HEK293 (cell line): ENCODE results near the gene SPAG8.

Experiments
- CTCF ChIA-PET: fragments of 350-600 bp; formaldehyde crosslinking; extraction: SDS; loops from one replicate; lab custom pipeline; 2021; ENCODE audit warnings: antibody characterized with exemption; lab: Yijun Ruan, JAX
- POLR2A ChIA-PET: fragments of 300-600 bp; formaldehyde crosslinking; extraction: SDS; loops from one replicate; lab custom pipeline; 2020; ENCODE audit warnings: antibody characterized with exemption, inconsistent platforms; lab: Yijun Ruan, JAX
- H3K27ac ChIP-seq: fragments of 200-500 bp; sonication (Bioruptor generic); 2 replicates; pipeline ENCODE4 v1.5.1; 2014; ENCODE audit warnings: low read depth, low read length, control low read depth, inconsistent platforms; ENCODE audit errors: extremely low read depth
- H3K36me3 ChIP-seq, 2 experiments: fragments of 200-500 bp in 1 of 2; sonication (Bioruptor generic) in 1 of 2; 1 replicate in 1 of 2; 2 replicates in 1 of 2; pipeline ENCODE4 v1.5.1; 2014 to 2017; ENCODE audit warnings: inconsistent platforms in 2 of 2, low read length in 2 of 2; ENCODE audit not compliant: control insufficient read depth in 2 of 2, insufficient read depth in 1 of 2
- H3K4me1 ChIP-seq: fragments of 200-500 bp; sonication (Bioruptor generic); 2 replicates; pipeline ENCODE4 v1.5.1; 2014; ENCODE audit warnings: mild to moderate bottlenecking, low read length, inconsistent platforms; ENCODE audit not compliant: control insufficient read depth, insufficient read depth
- H3K4me3 ChIP-seq: 2 replicates; pipeline ENCODE4 v1.5.1; 2011; ENCODE audit warnings: low read depth, mild to moderate bottlenecking, control low read depth, low read length, moderate library complexity
- H3K9me3 ChIP-seq: fragments of 200-500 bp; sonication (Bioruptor generic); 2 replicates; pipeline ENCODE4 v1.5.1; 2014; ENCODE audit warnings: low read depth, low read length, inconsistent platforms; ENCODE audit not compliant: control insufficient read depth, insufficient read depth
- EGR2 ChIP-seq: fragments of 450-650 bp; formaldehyde crosslinking; IDR thresholded peaks from 2 replicates; pipeline ENCODE4 v1.5.1; 2016; ENCODE audit warnings: low read depth, missing biosample characterization, missing genetic modification characterization
- FEZF1 ChIP-seq: fragments of 450-650 bp; formaldehyde crosslinking; IDR thresholded peaks from 2 replicates; pipeline ENCODE4 v1.5.1; 2016; ENCODE audit warnings: missing biosample characterization, missing genetic modification characterization
- GLIS1 ChIP-seq: fragments of 450-650 bp; formaldehyde crosslinking; IDR thresholded peaks from 2 replicates; pipeline ENCODE4 v1.5.1; 2016; ENCODE audit warnings: missing biosample characterization, missing genetic modification characterization
- IKZF3 ChIP-seq: fragments of 450-650 bp; IDR thresholded peaks from 2 replicates; pipeline ENCODE4 v1.5.0; 2018; ENCODE audit warnings: missing biosample characterization, mild to moderate bottlenecking, missing genetic modification characterization, moderate library complexity
- KLF8 ChIP-seq: fragments of 450-650 bp; formaldehyde crosslinking; IDR thresholded peaks from 2 replicates; pipeline ENCODE4 v1.5.1; 2016; ENCODE audit warnings: missing biosample characterization, missing genetic modification characterization
- OSR2 ChIP-seq: fragments of 450-650 bp; formaldehyde crosslinking; IDR thresholded peaks from 2 replicates; pipeline ENCODE4 v1.5.1; 2016; ENCODE audit warnings: missing biosample characterization, missing genetic modification characterization
- REPIN1 ChIP-seq: fragments of 450-650 bp; formaldehyde crosslinking; IDR thresholded peaks from 2 replicates; pipeline ENCODE4 v1.5.1; 2017; ENCODE audit warnings: missing biosample characterization, missing genetic modification characterization, low read depth
- SP7 ChIP-seq: fragments of 450-650 bp; formaldehyde crosslinking; IDR thresholded peaks from 2 replicates; pipeline ENCODE4 v1.5.1; 2016; ENCODE audit warnings: missing biosample characterization, missing genetic modification characterization
- TRIM28 ChIP-seq: IDR thresholded peaks from 2 replicates; pipeline ENCODE4 v1.6.1; 2011; ENCODE audit warnings: low read length, control low read depth, borderline replicate concordance
- WT1 ChIP-seq: fragments of 450-650 bp; formaldehyde crosslinking; IDR thresholded peaks from 2 replicates; pipeline ENCODE4 v1.5.1; 2016; ENCODE audit warnings: missing biosample characterization, missing genetic modification characterization
- ZIC2 ChIP-seq: fragments of 450-650 bp; formaldehyde crosslinking; IDR thresholded peaks from 2 replicates; pipeline ENCODE4 v1.5.1; 2016; ENCODE audit warnings: missing biosample characterization, missing genetic modification characterization
- ZNF10 ChIP-seq: fragments of 450-650 bp; formaldehyde crosslinking; IDR thresholded peaks from 2 replicates; pipeline ENCODE4 v1.5.1; 2017; ENCODE audit warnings: missing biosample characterization, missing genetic modification characterization
- ZNF202 ChIP-seq: fragments of 450-650 bp; formaldehyde crosslinking; IDR thresholded peaks from 2 replicates; pipeline ENCODE4 v1.5.1; 2016; ENCODE audit warnings: missing biosample characterization, missing genetic modification characterization, borderline replicate concordance
- ZNF341 ChIP-seq: fragments of 450-650 bp; formaldehyde crosslinking; IDR thresholded peaks from 2 replicates; pipeline ENCODE4; 2016; ENCODE audit warnings: low read depth, missing biosample characterization, missing genetic modification characterization
- ZNF416 ChIP-seq: fragments of 450-650 bp; formaldehyde crosslinking; IDR thresholded peaks from 2 replicates; pipeline ENCODE4 v1.5.1; 2016; ENCODE audit warnings: missing biosample characterization, missing genetic modification characterization
- ZNF600 ChIP-seq: fragments of 450-650 bp; formaldehyde crosslinking; IDR thresholded peaks from 2 replicates; pipeline ENCODE4 v1.5.1; 2016; ENCODE audit warnings: missing biosample characterization, missing genetic modification characterization
- ZNF629 ChIP-seq: fragments of 450-650 bp; formaldehyde crosslinking; IDR thresholded peaks from 2 replicates; pipeline ENCODE4 v1.5.1; 2017; ENCODE audit warnings: missing biosample characterization, missing genetic modification characterization
- ZNF701 ChIP-seq: fragments of 450-650 bp; formaldehyde crosslinking; IDR thresholded peaks from 2 replicates; pipeline ENCODE4 v1.5.1; 2016; ENCODE audit warnings: missing biosample characterization, missing genetic modification characterization
- ZNF837 ChIP-seq: fragments of 450-650 bp; formaldehyde crosslinking; IDR thresholded peaks from 2 replicates; pipeline ENCODE4 v1.5.1; 2016; ENCODE audit warnings: missing biosample characterization, missing genetic modification characterization
- ZXDB ChIP-seq: fragments of 450-650 bp; formaldehyde crosslinking; IDR thresholded peaks from 2 replicates; pipeline ENCODE4 v1.5.1; 2016; ENCODE audit warnings: missing biosample characterization, missing genetic modification characterization
- TF ChIP-seq, protein P1 (sequence below): fragments of 450-650 bp; formaldehyde crosslinking; IDR thresholded peaks from 2 replicates; pipeline ENCODE4 v1.5.1; 2016; ENCODE audit warnings: missing biosample characterization, missing genetic modification characterization
- TF ChIP-seq, protein P2 (sequence below): fragments of 450-650 bp; formaldehyde crosslinking; IDR thresholded peaks from 2 replicates; pipeline ENCODE4 v1.5.1; 2016; ENCODE audit warnings: missing biosample characterization, missing genetic modification characterization, low read depth
- TF ChIP-seq, protein P3 (sequence below): fragments of 450-650 bp; formaldehyde crosslinking; IDR thresholded peaks from 2 replicates; pipeline ENCODE4 v1.5.1; 2017; ENCODE audit warnings: missing biosample characterization, missing genetic modification characterization
- TF ChIP-seq, protein P4 (sequence below): fragments of 450-650 bp; formaldehyde crosslinking; IDR thresholded peaks from 2 replicates; pipeline ENCODE4 v1.5.1; 2017; ENCODE audit warnings: missing biosample characterization, missing genetic modification characterization
- TF ChIP-seq, protein P5 (sequence below): fragments of 450-650 bp; formaldehyde crosslinking; IDR thresholded peaks from 2 replicates; pipeline ENCODE4 v1.5.1; 2016; ENCODE audit warnings: missing biosample characterization, missing genetic modification characterization

Gene SPAG8

DNA sequence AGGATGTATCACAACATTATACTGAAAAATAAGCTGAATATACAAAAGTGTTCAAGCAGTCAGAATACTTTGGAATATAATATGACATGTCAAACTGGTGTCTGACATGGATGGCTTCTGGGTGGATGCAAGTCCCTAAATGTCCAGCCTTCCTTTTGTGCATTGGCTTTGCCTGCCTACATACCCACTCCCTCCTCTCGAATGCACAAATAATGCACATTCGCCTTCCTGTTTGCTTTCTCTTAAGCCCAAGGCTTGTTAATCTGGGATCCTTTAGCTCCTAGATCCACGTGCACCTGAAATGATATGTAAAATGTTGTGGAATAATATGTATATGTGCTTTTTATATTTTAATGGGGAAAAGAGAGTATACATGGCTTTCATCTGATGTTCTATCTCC, 33.6 kb downstream of the SPAG8 start:
- POLR2A ChIA-PET, result no interaction called here
- TF ChIP-seq ZNF341 (tag by site-specific recombination) (peak; percentile 75), ZNF837 (no peak)
- no peaks in the 10 kb centered on the region for H3K9me3 ChIP-seq
- no peak overlapping the region for H3K27ac ChIP-seq
- no peak overlapping the region for H3K4me3 ChIP-seq
- H3K4me1 ChIP-seq, result peaks cover 2% of the 10 kb centered on the region; the same call in 1 of the 2 replicates
- CTCF ChIA-PET, result interaction anchor here (0.8 to 6.3 kb wide), 3 partner anchors 10 to 230 kb away, joined by 3 to 65 read pairs (median 4); no protein-coding TSS in a partner anchor
- H3K36me3 ChIP-seq, result peaks cover 3 to 10% of the 10 kb centered on the region in 2 experiments; a peak in 2 of 3 replicates

DNA sequence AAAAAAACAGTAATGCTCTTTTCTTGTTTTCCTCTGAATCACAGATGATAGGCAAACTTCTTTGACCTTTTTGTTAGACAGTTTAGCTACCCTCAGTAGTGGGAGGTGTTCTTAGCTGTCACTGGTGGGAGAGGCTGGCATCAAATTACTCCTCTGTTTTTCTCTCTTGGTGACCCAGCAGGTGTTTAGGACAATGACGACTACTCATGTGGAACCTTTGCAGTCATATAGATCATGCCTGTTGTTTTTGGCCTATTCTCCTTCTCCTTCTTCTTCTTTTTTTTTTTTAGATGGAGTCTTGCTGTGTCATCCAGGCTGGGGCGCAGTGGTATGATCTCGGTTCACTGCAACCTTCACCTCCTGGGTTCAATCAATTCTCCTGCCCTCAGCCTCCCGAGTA, 36.0 kb downstream of the SPAG8 start:
- ChIA-PET CTCF (interaction anchor here (0.6 to 6.3 kb wide), 8 partner anchors 13 to 1107 kb away, joined by 3 to 65 read pairs (median 4); no protein-coding TSS in a partner anchor), POLR2A (no interaction called here)
- Histone ChIP-seq H3K9me3 (no peaks in the 10 kb centered on the region), H3K36me3 (peaks cover 0 to 6% of the 10 kb centered on the region in 2 experiments; a peak in 1 of 3 replicates), H3K4me3 (no peak overlapping the region), H3K27ac (no peak overlapping the region), H3K4me1 (peaks cover 12% of the 10 kb centered on the region)
- TF ChIP-seq ZNF202 (tag by site-specific recombination), result no peak
- TF ChIP-seq, protein P1, sequence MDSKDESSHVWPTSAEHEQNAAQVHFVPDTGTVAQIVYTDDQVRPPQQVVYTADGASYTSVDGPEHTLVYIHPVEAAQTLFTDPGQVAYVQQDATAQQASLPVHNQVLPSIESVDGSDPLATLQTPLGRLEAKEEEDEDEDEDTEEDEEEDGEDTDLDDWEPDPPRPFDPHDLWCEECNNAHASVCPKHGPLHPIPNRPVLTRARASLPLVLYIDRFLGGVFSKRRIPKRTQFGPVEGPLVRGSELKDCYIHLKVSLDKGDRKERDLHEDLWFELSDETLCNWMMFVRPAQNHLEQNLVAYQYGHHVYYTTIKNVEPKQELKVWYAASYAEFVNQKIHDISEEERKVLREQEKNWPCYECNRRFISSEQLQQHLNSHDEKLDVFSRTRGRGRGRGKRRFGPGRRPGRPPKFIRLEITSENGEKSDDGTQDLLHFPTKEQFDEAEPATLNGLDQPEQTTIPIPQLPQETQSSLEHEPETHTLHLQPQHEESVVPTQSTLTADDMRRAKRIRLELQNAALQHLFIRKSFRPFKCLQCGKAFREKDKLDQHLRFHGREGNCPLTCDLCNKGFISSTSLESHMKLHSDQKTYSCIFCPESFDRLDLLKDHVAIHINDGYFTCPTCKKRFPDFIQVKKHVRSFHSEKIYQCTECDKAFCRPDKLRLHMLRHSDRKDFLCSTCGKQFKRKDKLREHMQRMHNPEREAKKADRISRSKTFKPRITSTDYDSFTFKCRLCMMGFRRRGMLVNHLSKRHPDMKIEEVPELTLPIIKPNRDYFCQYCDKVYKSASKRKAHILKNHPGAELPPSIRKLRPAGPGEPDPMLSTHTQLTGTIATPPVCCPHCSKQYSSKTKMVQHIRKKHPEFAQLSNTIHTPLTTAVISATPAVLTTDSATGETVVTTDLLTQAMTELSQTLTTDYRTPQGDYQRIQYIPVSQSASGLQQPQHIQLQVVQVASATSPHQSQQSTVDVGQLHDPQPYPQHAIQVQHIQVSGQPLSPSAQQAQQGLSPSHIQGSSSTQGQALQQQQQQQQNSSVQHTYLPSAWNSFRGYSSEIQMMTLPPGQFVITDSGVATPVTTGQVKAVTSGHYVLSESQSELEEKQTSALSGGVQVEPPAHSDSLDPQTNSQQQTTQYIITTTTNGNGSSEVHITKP, result peak; percentile 62
- peak; percentile 91 for TF ChIP-seq ZNF10 (tag by site-specific recombination)
- peak; percentile 19; the same call in 1 of the 2 replicates for TF ChIP-seq ZNF341 (tag by site-specific recombination)
- TF ChIP-seq ZNF629 (tag by site-specific recombination), result peak; percentile 80
- TF ChIP-seq EGR2 (tag by site-specific recombination), result peak; percentile 69
- TF ChIP-seq ZNF600 (tag by site-specific recombination), result peak; percentile 80
- TF ChIP-seq ZNF416, result no peak
- TF ChIP-seq TRIM28, result no peak
- peak; percentile 78 for TF ChIP-seq WT1
- TF ChIP-seq, protein P2, sequence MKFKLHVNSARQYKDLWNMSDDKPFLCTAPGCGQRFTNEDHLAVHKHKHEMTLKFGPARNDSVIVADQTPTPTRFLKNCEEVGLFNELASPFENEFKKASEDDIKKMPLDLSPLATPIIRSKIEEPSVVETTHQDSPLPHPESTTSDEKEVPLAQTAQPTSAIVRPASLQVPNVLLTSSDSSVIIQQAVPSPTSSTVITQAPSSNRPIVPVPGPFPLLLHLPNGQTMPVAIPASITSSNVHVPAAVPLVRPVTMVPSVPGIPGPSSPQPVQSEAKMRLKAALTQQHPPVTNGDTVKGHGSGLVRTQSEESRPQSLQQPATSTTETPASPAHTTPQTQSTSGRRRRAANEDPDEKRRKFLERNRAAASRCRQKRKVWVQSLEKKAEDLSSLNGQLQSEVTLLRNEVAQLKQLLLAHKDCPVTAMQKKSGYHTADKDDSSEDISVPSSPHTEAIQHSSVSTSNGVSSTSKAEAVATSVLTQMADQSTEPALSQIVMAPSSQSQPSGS, result no peak
- no peak for TF ChIP-seq ZNF701 (tag by site-specific recombination)
- TF ChIP-seq OSR2 (tag by site-specific recombination), result peak; percentile 60
- peak; percentile 75 for TF ChIP-seq SP7 (tag by site-specific recombination)
- TF ChIP-seq, protein P3, sequence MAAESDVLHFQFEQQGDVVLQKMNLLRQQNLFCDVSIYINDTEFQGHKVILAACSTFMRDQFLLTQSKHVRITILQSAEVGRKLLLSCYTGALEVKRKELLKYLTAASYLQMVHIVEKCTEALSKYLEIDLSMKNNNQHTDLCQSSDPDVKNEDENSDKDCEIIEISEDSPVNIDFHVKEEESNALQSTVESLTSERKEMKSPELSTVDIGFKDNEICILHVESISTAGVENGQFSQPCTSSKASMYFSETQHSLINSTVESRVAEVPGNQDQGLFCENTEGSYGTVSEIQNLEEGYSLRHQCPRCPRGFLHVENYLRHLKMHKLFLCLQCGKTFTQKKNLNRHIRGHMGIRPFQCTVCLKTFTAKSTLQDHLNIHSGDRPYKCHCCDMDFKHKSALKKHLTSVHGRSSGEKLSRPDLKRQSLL, result no peak
- TF ChIP-seq FEZF1, result peak; percentile 44; the same call in 1 of the 2 replicates
- TF ChIP-seq, protein P4, sequence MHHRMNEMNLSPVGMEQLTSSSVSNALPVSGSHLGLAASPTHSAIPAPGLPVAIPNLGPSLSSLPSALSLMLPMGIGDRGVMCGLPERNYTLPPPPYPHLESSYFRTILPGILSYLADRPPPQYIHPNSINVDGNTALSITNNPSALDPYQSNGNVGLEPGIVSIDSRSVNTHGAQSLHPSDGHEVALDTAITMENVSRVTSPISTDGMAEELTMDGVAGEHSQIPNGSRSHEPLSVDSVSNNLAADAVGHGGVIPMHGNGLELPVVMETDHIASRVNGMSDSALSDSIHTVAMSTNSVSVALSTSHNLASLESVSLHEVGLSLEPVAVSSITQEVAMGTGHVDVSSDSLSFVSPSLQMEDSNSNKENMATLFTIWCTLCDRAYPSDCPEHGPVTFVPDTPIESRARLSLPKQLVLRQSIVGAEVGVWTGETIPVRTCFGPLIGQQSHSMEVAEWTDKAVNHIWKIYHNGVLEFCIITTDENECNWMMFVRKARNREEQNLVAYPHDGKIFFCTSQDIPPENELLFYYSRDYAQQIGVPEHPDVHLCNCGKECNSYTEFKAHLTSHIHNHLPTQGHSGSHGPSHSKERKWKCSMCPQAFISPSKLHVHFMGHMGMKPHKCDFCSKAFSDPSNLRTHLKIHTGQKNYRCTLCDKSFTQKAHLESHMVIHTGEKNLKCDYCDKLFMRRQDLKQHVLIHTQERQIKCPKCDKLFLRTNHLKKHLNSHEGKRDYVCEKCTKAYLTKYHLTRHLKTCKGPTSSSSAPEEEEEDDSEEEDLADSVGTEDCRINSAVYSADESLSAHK (tag by site-specific recombination), result no peak
- TF ChIP-seq REPIN1 (tag by site-specific recombination), result no peak
- peak; percentile 40 for TF ChIP-seq GLIS1 (tag by site-specific recombination)
- TF ChIP-seq ZIC2 (tag by site-specific recombination), result peak; percentile 87
- TF ChIP-seq ZXDB (tag by site-specific recombination), result 0 out of 2 replicates have a peak, but pooled peaks have one; percentile 15
- 0 out of 2 replicates have a peak, but pooled peaks have one; percentile 22 for TF ChIP-seq IKZF3
- TF ChIP-seq KLF8 (tag by site-specific recombination), result peak; percentile 53; the same call in 1 of the 2 replicates
- TF ChIP-seq, protein P5, sequence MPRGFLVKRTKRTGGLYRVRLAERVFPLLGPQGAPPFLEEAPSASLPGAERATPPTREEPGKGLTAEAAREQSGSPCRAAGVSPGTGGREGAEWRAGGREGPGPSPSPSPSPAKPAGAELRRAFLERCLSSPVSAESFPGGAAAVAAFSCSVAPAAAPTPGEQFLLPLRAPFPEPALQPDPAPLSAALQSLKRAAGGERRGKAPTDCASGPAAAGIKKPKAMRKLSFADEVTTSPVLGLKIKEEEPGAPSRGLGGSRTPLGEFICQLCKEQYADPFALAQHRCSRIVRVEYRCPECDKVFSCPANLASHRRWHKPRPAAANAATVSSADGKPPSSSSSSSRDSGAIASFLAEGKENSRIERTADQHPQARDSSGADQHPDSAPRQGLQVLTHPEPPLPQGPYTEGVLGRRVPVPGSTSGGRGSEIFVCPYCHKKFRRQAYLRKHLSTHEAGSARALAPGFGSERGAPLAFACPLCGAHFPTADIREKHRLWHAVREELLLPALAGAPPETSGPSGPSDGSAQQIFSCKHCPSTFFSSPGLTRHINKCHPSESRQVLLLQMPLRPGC (tag by site-specific recombination), result 0 out of 2 replicates have a peak, but pooled peaks have one; percentile 30
